HG03066 (cell line): ENCODE measurements around the gene WTIP.
"Not testable (repeated sequence)": the region's sequence is repeated elsewhere in the genome, so short reads cannot be mapped to it uniquely, and the experiment has no call there.

Experiments
- ATAC-seq: cut with Tn5 transposase; IDR thresholded peaks from one replicate; pipeline ENCODE4 v1.9.1; 2021; ENCODE audit warnings: low read depth; ENCODE audit not compliant: unreplicated experiment

WTIP gene

GRCh38 chr19:34475975-34476594 lies 5.5 kb upstream of the WTIP start:
- ATAC-seq, result no peak

- ATAC-seq, result not testable (repeated sequence)
These were observed 3.1 kb upstream of the WTIP start for GRCh38 chr19:34478496-34478895.

- no peak for ATAC-seq
These were observed 2.2 kb upstream of the WTIP start for GRCh38 chr19:34479396-34479795.

- no peak for ATAC-seq
These were observed 1.1 kb upstream of the WTIP start for GRCh38 chr19:34480491-34480890.

GRCh38 chr19:34481861-34482379 lies 362 bp downstream of the WTIP start:
- ATAC-seq, result no peak

- ATAC-seq, result no peak
These were observed 1.1 kb downstream of the WTIP start for GRCh38 chr19:34482380-34483250.

- ATAC-seq, result no peak
These were observed 2.8 kb downstream of the WTIP start for GRCh38 chr19:34484328-34484727.

- no peak for ATAC-seq
These were observed 4.3 kb downstream of the WTIP start for GRCh38 chr19:34485831-34486230.

- no peak for ATAC-seq
These were observed 6.1 kb downstream of the WTIP start for GRCh38 chr19:34487651-34488051.

- ATAC-seq, result no peak
These were observed 7.6 kb downstream of the WTIP start for GRCh38 chr19:34489175-34489574.

- no peak for ATAC-seq
These were observed 8.7 kb downstream of the WTIP start for GRCh38 chr19:34490141-34490766.

- no peak for ATAC-seq
These were observed 11.6 kb downstream of the WTIP start for GRCh38 chr19:34493038-34493648.

GRCh38 chr19:34493649-34494044 lies 12.1 kb downstream of the WTIP start:
- ATAC-seq, result no peak

GRCh38 chr19:34494601-34495000 lies 13.0 kb downstream of the WTIP start:
- ATAC-seq, result no peak

- ATAC-seq, result no peak
These were observed 13.9 kb downstream of the WTIP start for GRCh38 chr19:34495416-34495815.

GRCh38 chr19:34497112-34497805 lies 15.7 kb downstream of the WTIP start:
- no peak for ATAC-seq

- no peak for ATAC-seq
These were observed 17.7 kb downstream of the WTIP start for GRCh38 chr19:34499155-34499834.

- no peak for ATAC-seq
These were observed 19.1 kb downstream of the WTIP start for GRCh38 chr19:34500656-34501120.
